Peyer's patch (tissue), 4 donors: ENCODE data around the gene SLX4IP.

Source experiments
- CTCF ChIP-seq, 6 experiments: fragments of 450-650 bp in 4 of 6; fragments of 200-600 bp in 2 of 6; sonication (generic) in 1 of 6; IDR thresholded peaks; one replicate each; pipeline ENCODE4 v1.5.1; 2017 to 2019; ENCODE audit warnings: antibody characterized with exemption in 6 of 6, mild to moderate bottlenecking in 3 of 6, moderate library complexity in 1 of 6
- POLR2A ChIP-seq, 2 donors: fragments of 450-650 bp; IDR thresholded peaks; one replicate each; pipeline ENCODE4 v1.5.1; 2017; ENCODE audit warnings: antibody characterized with exemption in 2 of 2, mild to moderate bottlenecking in 2 of 2, moderate library complexity in 2 of 2

- TF ChIP-seq CTCF (IDR thresholded peaks at IDR 0.05) (no peak), POLR2A (IDR thresholded peaks at IDR 0.05) (no peak)
Observed at GRCh38 chr20:10660661-10661060, 225.6 kb downstream of the SLX4IP start.
